OCI-LY7 (cell line): ENCODE data around the gene PSMG2. TPM values are rescaled to one million over a fixed set of nuclear protein-coding genes. Genes with fewer than 3 reads are reported as not detected.

ENCODE experiments used
- BruUV-seq: library from RNA; stranded (reverse); fragments of 400-500 nt; replicated peaks from 2 replicates; lab custom pipeline; 2021; lab: Mats Ljungman, UMichigan
- CTCF ChIA-PET: fragments of 300-600 bp; sonication (Branson Sonifier 250); formaldehyde crosslinking; loops from one replicate; lab custom pipeline; 2022; ENCODE audit warnings: antibody characterized with exemption; ENCODE audit not compliant: unreplicated experiment; lab: Charles Lee
- POLR2A ChIA-PET: fragments of 300-600 bp; sonication (Branson Sonifier 250); formaldehyde crosslinking; loops from one replicate; lab custom pipeline; 2022; ENCODE audit warnings: antibody characterized with exemption; lab: Charles Lee
- DNase-seq: peaks from one replicate; pipeline ENCODE4 v3.0.0-alpha.2; 2015; ENCODE audit warnings: low spot score
- H2AFZ ChIP-seq: fragments of 200-600 bp; sonication (generic), shearing (Covaris generic); 2 replicates; pipeline ENCODE4 v1.6.1; 2014; ENCODE audit warnings: mild to moderate bottlenecking, antibody characterized with exemption, low read length, moderate library complexity
- H3K27ac ChIP-seq: fragments of 200-600 bp; sonication (generic); 2 replicates; pipeline ENCODE4 v1.5.1; 2014; ENCODE audit warnings: mixed run types, low read depth, mild to moderate bottlenecking, moderate library complexity, low read length, inconsistent platforms; ENCODE audit not compliant: poor library complexity, severe bottlenecking
- H3K36me3 ChIP-seq: fragments of 200-600 bp; sonication (generic); 2 replicates; pipeline ENCODE4 v1.6.1; 2014; ENCODE audit warnings: mild to moderate bottlenecking, antibody characterized with exemption, low read length, moderate library complexity, mixed read lengths; ENCODE audit not compliant: insufficient read depth
- H3K4me1 ChIP-seq: fragments of 200-600 bp; sonication (generic); 2 replicates; pipeline ENCODE4 v1.5.1; 2014; ENCODE audit warnings: mild to moderate bottlenecking, low read length; ENCODE audit not compliant: insufficient read depth, poor library complexity, severe bottlenecking
- H3K4me2 ChIP-seq: fragments of 200-600 bp; sonication (generic); 2 replicates; pipeline ENCODE4 v1.6.1; 2014; ENCODE audit warnings: mild to moderate bottlenecking, low read length
- H3K4me3 ChIP-seq: fragments of 200-600 bp; sonication (generic); 2 replicates; pipeline ENCODE4 v1.5.1; 2014; ENCODE audit warnings: mild to moderate bottlenecking, low read depth, low read length; ENCODE audit not compliant: poor library complexity, severe bottlenecking
- H3K79me2 ChIP-seq: fragments of 200-600 bp; sonication (generic); 2 replicates; pipeline ENCODE4 v1.6.1; 2016; ENCODE audit warnings: low read depth, mild to moderate bottlenecking, low read length, moderate library complexity, mixed read lengths; ENCODE audit not compliant: insufficient read depth
- H3K9me2 ChIP-seq: fragments of 200-600 bp; sonication (generic); 2 replicates; pipeline ENCODE4 v1.6.1; 2016; ENCODE audit warnings: mild to moderate bottlenecking, low read length, mixed read lengths; ENCODE audit not compliant: insufficient read depth
- H3K9me3 ChIP-seq: fragments of 200-600 bp; sonication (generic); 2 replicates; pipeline ENCODE4 v1.6.1; 2014; ENCODE audit warnings: mild to moderate bottlenecking, mixed run types, low read length, mixed read lengths
- H4K20me1 ChIP-seq: fragments of 200-600 bp; sonication (generic); 2 replicates; pipeline ENCODE4 v1.6.1; 2014; ENCODE audit warnings: mild to moderate bottlenecking, antibody characterized with exemption, low read length, moderate library complexity, mixed read lengths; ENCODE audit not compliant: insufficient read depth
- CTCF ChIP-seq: fragments of 200-600 bp; sonication (generic); conservative IDR thresholded peaks from 2 replicates; pipeline ENCODE4 v1.5.1; 2014; ENCODE audit warnings: mild to moderate bottlenecking, antibody characterized with exemption, low read length, moderate library complexity, mixed read lengths
- EZH2phosphoT487 ChIP-seq: fragments of 200-600 bp; sonication (generic); IDR thresholded peaks from 2 replicates; pipeline ENCODE4 v1.6.1; 2018; ENCODE audit warnings: low read depth, borderline replicate concordance, mild to moderate bottlenecking, mixed run types, antibody characterized with exemption, low read length, moderate library complexity, mixed read lengths
- intact Hi-C: fragments of 100-400 bp; cut with micrococcal nuclease; formaldehyde crosslinking; loops from one replicate; pipeline ENCODE4 v1.10.0; 2022; ENCODE audit not compliant: unreplicated experiment
- total RNA-seq, 2 experiments: library from RNA; depleted of rRNA in 1 of 2; stranded (reverse); fragments of >200 nt in 1 of 2; shearing (Covaris generic) in 1 of 2; gene quantifications; 2 replicates each; pipeline ENCODE4 v1.2.3, GENCODE V29; 2014 to 2022

PSMG2 gene
- total RNA-seq, 2 experiments from 2014 or later = 69.2 to 98.8 TPM

GRCh38 chr18:12766986-12767433 is 64.2 kb downstream of the PSMG2 start:
- H4K20me1 ChIP-seq = no peaks in the 10 kb centered on the region
- H3K4me2 ChIP-seq = no peak overlapping the region
- TF ChIP-seq EZH2phosphoT487 = no peak
- TF ChIP-seq CTCF = no peak
- intact Hi-C loops = no loop called here
- CTCF ChIA-PET = no interaction called here
- no peaks in the 10 kb centered on the region for H3K79me2 ChIP-seq
- H3K4me1 ChIP-seq = no peaks in the 10 kb centered on the region
- POLR2A ChIA-PET = interaction anchor here (0.6 kb wide), 1 partner anchor 75 kb away, joined by 3 read pairs; no protein-coding TSS in a partner anchor
- no peak overlapping the region for H2AFZ ChIP-seq
- no peaks in the 10 kb centered on the region for H3K36me3 ChIP-seq
- no peaks in the 10 kb centered on the region for H3K9me2 ChIP-seq
- no peak overlapping the region for H3K4me3 ChIP-seq
- no peaks in the 10 kb centered on the region for H3K9me3 ChIP-seq
- BruUV-seq = no TSS peak
- no peak overlapping the region for H3K27ac ChIP-seq
- DNase-seq = no peak

- Histone ChIP-seq H3K9me2 (no peaks in the 10 kb centered on the region), H3K79me2 (no peaks in the 10 kb centered on the region), H3K4me1 (no peaks in the 10 kb centered on the region), H3K4me3 (no peak overlapping the region), H3K27ac (no peak overlapping the region), H2AFZ (no peak overlapping the region), H3K9me3 (no peaks in the 10 kb centered on the region), H3K36me3 (no peaks in the 10 kb centered on the region), H3K4me2 (no peak overlapping the region), H4K20me1 (no peaks in the 10 kb centered on the region)
- POLR2A ChIA-PET = interaction anchor here (0.6 to 0.7 kb wide), 2 partner anchors 62 to 454 kb away, joined by 3 read pairs; no protein-coding TSS in a partner anchor
- CTCF ChIA-PET = no interaction called here
- intact Hi-C loops = no loop called here
- TF ChIP-seq CTCF (no peak), EZH2phosphoT487 (no peak)
- BruUV-seq = no TSS peak
- no peak for DNase-seq
These were observed 64.8 kb downstream of the PSMG2 start for GRCh38 chr18:12767580-12768155.

GRCh38 chr18:12768625-12769024 is 65.8 kb downstream of the PSMG2 start:
- no TSS peak for BruUV-seq

More at GRCh38 chr18:12768625-12769024, 65.8 kb downstream of the PSMG2 start:
- H3K4me3 ChIP-seq = no peak overlapping the region
- no peaks in the 10 kb centered on the region for H3K79me2 ChIP-seq
- no peak for DNase-seq
- intact Hi-C loops = no loop called here
- no peaks in the 10 kb centered on the region for H3K9me3 ChIP-seq
- H3K27ac ChIP-seq = no peak overlapping the region
- POLR2A ChIA-PET = no interaction called here
- no peaks in the 10 kb centered on the region for H3K4me1 ChIP-seq
- H3K36me3 ChIP-seq = no peaks in the 10 kb centered on the region
- no peak overlapping the region for H2AFZ ChIP-seq
- H4K20me1 ChIP-seq = no peaks in the 10 kb centered on the region
- H3K4me2 ChIP-seq = no peak overlapping the region
- no peak for TF ChIP-seq CTCF
- TF ChIP-seq EZH2phosphoT487 = no peak
- H3K9me2 ChIP-seq = no peaks in the 10 kb centered on the region
- CTCF ChIA-PET = no interaction called here
